ENCODE data around the gene MAP2K2. TPM values are rescaled to one million over a fixed set of nuclear protein-coding genes. Genes with fewer than 3 reads are reported as not detected.

MAP2K2 gene
- total RNA-seq, 2 donors from 2014 or later: 56.8 to 92.0 TPM

- TF ChIP-seq CTCF (IDR thresholded peaks at IDR 0.05): no peak
- peak in 1 of 3 donors; percentile 32 for TF ChIP-seq POLR2A (IDR thresholded peaks at IDR 0.05)
- Histone ChIP-seq H3K4me1 (peaks cover 72% of the 10 kb centered on the region), H3K27me3 (no peaks in the 10 kb centered on the region), H3K4me3 (no peak overlapping the region), H3K27ac (peak overlapping the region; percentile 68 to 97 (median 93)), H3K36me3 (replicated peaks in 1 of 2; ENCODE audit: insufficient read depth in 1 of 2, low read depth in 2 of 2) (no peaks in the 10 kb centered on the region), H3K9me3 (no peaks in the 10 kb centered on the region)
- 6% methylated on average over 23 of the region's 23 CpGs; no CpG with 5 or more reads in 1 of the 2 donors for WGBS, 2 donors
- intact Hi-C loops (cut with DNase I): no loop called here
- DNase-seq: peak; percentile 90 to 97 (median 94)
- peak; percentile 41 for ATAC-seq
Observed at GRCh38 chr19:4061178-4061682, 62.7 kb downstream of the MAP2K2 start.

- H3K9me3 ChIP-seq: no peaks in the 10 kb centered on the region
- intact Hi-C loops (cut with DNase I): no loop called here
- TF ChIP-seq CTCF (IDR thresholded peaks at IDR 0.05): no peak
- TF ChIP-seq POLR2A (IDR thresholded peaks at IDR 0.05): no peak
- no peak overlapping the region for H3K4me3 ChIP-seq
- no peaks in the 10 kb centered on the region for H3K27me3 ChIP-seq
- WGBS, 2 donors: 11 to 32% methylated on average over 3 to 16 of the region's 16 CpGs
- DNase-seq (peak in 3 of 4 donors; percentile 43 to 49 (median 46)), ATAC-seq (no peak)
- peak overlapping the region; percentile 68 to 97 (median 93) for H3K27ac ChIP-seq
- peaks cover 72% of the 10 kb centered on the region for H3K4me1 ChIP-seq
- no peaks in the 10 kb centered on the region for H3K36me3 ChIP-seq (replicated peaks in 1 of 2; ENCODE audit: insufficient read depth in 1 of 2, low read depth in 2 of 2)
Observed at GRCh38 chr19:4060621-4061177, 63.2 kb downstream of the MAP2K2 start.

GRCh38 chr19:4059891-4060620 lies 63.9 kb downstream of the MAP2K2 start:
- Histone ChIP-seq H3K4me1 (peaks cover 72% of the 10 kb centered on the region), H3K27ac (peak overlapping the region; percentile 68 to 97 (median 93)), H3K4me3 (no peak overlapping the region), H3K36me3 (replicated peaks in 1 of 2; ENCODE audit: insufficient read depth in 1 of 2, low read depth in 2 of 2) (no peaks in the 10 kb centered on the region), H3K9me3 (no peaks in the 10 kb centered on the region), H3K27me3 (no peaks in the 10 kb centered on the region)
- 47 to 80% methylated on average over 4 to 42 of the region's 42 CpGs for whole genome bisulfite sequencing, 2 donors
- TF ChIP-seq POLR2A (IDR thresholded peaks at IDR 0.05): no peak
- TF ChIP-seq CTCF (IDR thresholded peaks at IDR 0.05): no peak
- intact Hi-C loops (cut with DNase I): no loop called here
- ATAC-seq (no peak), DNase-seq (peak; percentile 42 to 53 (median 46))

GRCh38 chr19:4059453-4059871 lies 64.5 kb downstream of the MAP2K2 start:
- no peak for ATAC-seq
- H3K36me3 ChIP-seq (replicated peaks in 1 of 2; ENCODE audit: insufficient read depth in 1 of 2, low read depth in 2 of 2): no peaks in the 10 kb centered on the region
- intact Hi-C loops (cut with DNase I): no loop called here
- H3K4me1 ChIP-seq: peaks cover 68% of the 10 kb centered on the region
- WGBS, 2 donors: 64% methylated on average over 19 of the region's 19 CpGs; no CpG with 5 or more reads in 1 of the 2 donors
- H3K27me3 ChIP-seq: no peaks in the 10 kb centered on the region
- peak in 1 of 4 donors; percentile 37 for DNase-seq
- TF ChIP-seq CTCF (IDR thresholded peaks at IDR 0.05) (no peak), POLR2A (IDR thresholded peaks at IDR 0.05) (no peak)
- H3K9me3 ChIP-seq: no peaks in the 10 kb centered on the region
- H3K4me3 ChIP-seq: no peak overlapping the region
- H3K27ac ChIP-seq: peak overlapping the region; percentile 68 to 97 (median 93)

Data from body of pancreas (tissue), 4 donors.